Bone marrow (tissue), 2 donors: Measurements from ENCODE around the gene NOL4L.

Experiments used
- DNase-seq, 2 donors: peaks; one replicate each; lab custom pipeline; 2025; lab: John Stamatoyannopoulos, UW

The NOL4L gene

DNA sequence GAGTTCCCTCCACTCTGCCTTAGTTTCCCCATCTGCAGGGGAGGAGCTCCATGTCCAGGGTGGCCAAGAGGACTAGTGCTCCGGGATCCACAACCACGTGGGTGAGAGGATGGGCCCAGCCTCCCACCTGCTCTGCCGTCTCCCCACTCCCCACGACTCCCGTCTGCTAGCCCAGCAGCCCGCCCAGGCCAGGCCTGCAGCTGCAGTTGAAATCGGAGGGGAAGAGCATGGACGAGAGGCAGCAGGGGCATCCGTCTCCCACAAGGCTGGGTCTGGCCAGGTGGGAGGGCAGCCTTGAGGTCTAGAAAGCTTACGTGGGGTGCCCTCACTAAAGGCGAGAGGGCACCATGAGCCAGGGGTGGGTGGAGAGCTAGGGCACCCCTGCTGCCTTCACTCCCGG lies 8.6 kb downstream of the NOL4L start:
- DNase-seq: no peak

GRCh38 chr20:32575805-32576204 lies 9.3 kb downstream of the NOL4L start:
- DNase-seq: no peak

GRCh38 chr20:32575227-32575581 lies 9.9 kb downstream of the NOL4L start:
- DNase-seq: no peak

DNA sequence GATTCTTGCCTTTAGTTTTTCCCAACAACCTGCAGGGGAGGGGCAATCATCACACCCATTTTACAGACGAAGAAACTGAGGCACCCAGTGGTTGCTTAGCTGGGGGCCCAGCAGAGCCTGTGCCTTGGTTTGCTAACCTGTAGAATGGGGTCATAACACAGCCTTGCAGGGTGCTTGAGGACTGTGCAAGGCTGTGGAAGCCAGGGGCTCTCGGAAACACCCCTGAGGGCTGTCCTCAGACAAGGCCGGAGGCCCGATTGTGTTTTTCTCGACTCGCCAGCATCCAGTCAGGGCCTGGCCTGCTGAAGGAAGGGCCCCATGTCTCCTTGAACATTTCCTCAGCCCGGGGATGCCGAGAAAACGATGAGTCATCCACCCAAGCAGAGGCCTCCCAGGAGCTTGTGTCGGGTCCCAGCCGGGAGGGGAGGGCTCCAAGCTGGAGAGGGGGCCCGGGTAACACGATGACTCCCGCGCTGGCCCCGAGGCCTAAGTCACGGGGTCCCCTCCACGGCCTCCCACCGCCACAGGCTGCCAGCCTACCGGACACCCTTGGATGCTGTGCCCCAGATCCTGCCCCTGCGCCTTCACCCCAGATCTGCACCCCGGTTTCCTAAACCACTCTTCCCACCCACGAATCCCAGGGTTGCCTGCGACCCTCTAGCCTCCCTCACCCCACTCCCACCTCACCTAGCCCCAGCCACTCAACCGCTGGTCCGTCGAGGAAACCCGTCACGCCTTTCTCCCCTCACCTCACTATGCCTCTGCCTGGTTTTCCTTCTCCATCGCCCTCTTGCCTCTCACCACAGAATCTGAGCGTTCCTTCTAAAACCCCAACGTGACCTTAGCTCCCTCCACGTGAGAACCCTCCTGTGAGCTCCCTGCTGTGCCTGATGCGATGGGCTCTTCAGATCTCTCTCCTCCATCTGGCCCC lies 10.6 kb downstream of the NOL4L start:
- DNase-seq: peak; percentile 65 to 66

GRCh38 chr20:32573167-32573851 lies 11.8 kb downstream of the NOL4L start:
- DNase-seq: no peak

GRCh38 chr20:32572271-32572968 lies 12.7 kb downstream of the NOL4L start:
- DNase-seq: no peak

GRCh38 chr20:32571566-32571965 lies 13.6 kb downstream of the NOL4L start:
- no peak for DNase-seq

- no peak for DNase-seq
These were observed 14.5 kb downstream of the NOL4L start for GRCh38 chr20:32570401-32571190.

DNA sequence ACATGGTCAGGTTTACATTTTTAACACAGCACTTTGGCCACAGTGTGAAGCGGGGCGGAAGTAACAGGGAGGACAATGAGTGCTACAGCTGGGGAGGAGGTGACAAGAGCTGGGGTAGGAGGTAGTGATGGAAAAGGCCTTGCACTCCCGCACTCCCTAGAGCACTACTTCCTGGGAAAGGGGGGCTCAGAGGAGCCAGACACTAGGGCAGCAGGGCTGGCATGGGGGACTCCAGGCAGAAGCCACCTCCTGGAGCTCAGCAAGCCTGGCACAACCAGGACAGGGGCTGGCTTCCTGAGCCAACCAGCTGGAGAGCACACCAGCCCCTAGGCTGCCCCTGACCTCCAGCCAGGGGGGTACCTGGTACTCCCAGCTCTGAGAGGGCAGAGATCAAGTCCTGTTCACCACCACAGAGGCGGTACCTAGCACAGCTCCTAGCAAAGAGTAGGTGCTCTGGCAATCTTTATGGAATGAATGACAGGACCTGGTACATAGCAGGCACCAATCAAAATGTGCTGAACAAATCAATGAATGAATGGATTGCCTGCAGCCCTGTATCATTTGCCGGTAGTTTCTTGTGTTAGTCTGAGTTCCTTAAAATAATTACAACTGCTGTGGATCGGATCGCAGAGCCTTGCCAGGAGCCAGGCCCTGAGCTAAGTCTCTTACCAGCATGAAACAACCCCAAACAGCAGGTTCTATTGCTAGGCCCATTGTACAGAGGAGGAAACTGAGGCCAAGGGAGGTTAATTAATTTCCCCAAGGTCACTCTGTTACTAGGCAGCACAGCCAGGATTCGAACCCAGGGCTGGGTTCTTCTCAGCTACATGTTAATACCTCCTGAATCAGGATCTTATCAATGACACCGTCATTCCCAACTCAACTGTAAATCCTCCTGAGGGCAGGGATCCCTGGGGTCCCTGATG lies 15.5 kb downstream of the NOL4L start:
- no peak for DNase-seq

DNA sequence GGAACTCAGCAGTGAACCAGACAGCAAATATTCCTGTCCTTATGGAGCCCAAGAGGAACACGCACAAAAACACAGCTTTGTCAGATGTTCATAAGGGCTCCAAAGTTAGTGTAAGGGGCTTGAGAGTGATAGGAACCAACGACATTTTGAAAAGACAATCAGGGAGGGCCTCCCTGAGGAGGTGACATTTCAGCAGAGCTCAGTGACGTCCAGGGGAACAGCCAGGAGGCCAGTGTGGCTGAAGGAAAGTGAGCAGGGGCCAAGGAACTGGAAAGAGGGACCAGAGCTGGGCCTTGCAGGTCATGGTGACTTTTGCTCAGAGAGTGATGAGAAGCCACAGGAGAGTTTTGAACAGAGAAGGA lies 16.1 kb downstream of the NOL4L start:
- no peak for DNase-seq

DNA sequence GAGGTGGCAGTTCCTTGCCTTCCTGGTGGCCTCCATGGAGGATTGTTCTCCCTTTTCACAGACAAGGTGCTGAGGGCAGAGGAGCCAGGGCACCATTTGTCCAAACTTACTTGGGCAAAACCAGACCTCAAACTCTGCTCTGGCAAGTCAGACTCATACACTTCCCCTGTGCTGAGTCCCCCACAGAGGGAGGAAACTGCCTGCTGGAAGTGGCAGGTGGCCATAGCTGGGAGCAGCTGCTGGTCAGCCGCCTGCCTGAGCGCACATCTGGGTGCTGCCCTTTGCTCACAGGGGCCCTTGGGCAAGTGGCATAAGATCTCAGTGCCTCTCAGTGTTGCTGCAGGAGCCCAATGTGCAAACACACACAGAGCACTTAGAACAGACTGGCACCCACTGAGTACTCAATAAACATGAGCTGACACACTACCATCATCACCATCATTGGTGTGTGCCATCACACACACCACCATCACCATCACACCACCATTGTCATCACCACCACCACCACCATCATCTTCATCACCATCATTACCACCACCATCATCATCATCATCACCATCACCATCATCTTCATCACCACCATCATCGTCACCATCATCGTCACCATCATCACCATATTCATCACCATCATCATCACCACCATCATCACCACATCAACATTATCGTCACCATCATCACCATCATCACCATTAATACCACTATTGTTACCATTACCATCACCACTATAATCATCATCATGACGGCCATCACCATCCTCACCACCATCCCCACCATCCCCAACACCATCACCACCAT lies 17.6 kb downstream of the NOL4L start:
- DNase-seq: no peak

DNA sequence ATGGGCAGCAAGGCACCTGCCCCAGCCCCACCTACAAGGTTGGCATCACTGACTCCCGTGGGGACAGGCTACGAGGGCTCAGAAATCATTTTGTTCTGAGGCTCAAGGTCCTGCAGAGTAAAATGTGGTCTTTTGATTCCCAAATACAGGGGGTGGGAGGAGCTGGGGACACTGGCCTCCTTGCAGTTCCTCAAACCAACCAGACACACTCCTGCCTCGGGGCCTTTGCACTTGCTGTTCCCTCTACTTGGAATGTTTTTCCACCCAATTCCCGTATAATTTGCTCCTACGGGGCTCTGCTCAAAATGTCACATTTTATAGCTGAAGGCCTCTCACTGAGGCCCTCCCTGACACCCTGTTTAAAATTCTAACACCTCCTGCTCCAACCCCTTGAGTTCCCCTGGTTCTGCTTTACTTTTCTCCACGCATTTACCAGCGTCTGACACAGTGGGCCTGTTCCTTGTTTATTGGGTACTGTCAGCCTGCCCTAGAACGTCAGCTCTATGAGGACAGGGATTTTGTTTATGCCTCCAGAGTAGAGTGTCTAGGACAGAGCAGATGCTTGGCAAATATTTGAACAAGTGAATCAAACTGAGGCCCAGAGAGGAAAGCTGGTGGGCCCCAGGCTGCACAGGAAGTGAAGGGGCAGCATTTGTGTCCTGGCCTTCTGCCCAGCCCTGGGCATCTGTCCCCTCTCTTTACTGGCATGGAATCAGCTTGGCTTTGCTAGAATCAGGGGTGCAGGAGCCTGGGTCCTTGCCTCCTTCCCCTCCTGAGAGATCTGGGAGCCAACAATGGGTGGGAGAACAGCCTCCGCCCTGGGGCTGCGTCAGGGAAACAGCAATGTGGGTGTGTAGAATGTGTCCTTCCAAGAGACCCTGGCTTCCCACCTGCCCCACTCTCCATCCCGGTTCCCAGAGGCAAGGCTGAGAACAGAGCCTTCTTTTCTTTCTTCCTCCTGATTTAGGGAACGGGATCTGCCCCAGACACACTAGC lies 18.5 kb downstream of the NOL4L start:
- DNase-seq: no peak

- no peak for DNase-seq
These were observed 19.4 kb downstream of the NOL4L start for GRCh38 chr20:32565735-32566032.

DNA sequence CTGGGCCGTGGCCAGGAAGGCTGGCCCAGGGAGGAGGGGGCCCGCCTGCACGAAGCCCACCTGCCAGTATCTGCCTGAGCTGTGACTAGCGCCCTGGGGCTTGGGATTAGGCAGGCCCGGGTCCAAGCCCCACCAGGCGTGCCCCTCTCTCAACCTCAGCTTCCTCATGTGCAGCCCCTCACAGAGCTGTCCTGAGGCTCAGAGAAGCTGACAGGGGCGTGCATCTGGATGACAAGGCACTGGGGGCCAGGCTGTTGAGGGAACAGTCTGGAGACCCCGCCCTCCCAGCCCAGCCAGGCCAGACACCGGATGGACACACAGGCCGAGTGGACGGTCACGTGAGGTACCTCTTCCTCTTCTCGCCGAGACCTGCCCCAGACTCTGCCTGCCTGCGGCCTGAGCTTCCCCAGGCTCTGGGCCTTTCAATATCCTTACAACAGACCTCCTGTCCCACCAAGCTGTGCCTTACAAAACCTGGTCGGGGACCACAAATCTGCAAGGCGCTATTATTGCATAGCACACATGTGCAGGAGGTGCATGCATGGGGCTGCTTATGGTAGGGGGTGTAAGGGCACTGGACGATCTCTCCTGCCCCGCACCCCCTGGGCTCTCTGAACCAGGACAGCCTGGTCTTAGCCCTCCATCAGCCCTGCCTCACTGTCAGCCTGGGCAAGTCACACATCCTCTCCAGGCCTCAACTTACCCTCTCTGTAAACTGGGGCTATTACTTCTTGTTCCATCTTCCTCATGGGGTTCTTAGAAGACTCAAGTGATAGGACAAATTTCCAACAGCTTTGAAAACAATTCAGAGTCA lies 20.0 kb downstream of the NOL4L start:
- DNase-seq: peak in 1 of 2 donors; percentile 7

- no peak for DNase-seq
These were observed 20.7 kb downstream of the NOL4L start for GRCh38 chr20:32564440-32564839.

- DNase-seq: no peak
These were observed 21.5 kb downstream of the NOL4L start for GRCh38 chr20:32563311-32564272.

GRCh38 chr20:32562495-32562911 lies 22.6 kb downstream of the NOL4L start:
- DNase-seq: no peak
